ENCODE data around the gene FKBP14.
"Not testable (repeated sequence)": the region's sequence is repeated elsewhere in the genome, so short reads cannot be mapped to it uniquely, and the experiment has no call there.

Gene FKBP14, protein sequence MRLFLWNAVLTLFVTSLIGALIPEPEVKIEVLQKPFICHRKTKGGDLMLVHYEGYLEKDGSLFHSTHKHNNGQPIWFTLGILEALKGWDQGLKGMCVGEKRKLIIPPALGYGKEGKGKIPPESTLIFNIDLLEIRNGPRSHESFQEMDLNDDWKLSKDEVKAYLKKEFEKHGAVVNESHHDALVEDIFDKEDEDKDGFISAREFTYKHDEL

DNA sequence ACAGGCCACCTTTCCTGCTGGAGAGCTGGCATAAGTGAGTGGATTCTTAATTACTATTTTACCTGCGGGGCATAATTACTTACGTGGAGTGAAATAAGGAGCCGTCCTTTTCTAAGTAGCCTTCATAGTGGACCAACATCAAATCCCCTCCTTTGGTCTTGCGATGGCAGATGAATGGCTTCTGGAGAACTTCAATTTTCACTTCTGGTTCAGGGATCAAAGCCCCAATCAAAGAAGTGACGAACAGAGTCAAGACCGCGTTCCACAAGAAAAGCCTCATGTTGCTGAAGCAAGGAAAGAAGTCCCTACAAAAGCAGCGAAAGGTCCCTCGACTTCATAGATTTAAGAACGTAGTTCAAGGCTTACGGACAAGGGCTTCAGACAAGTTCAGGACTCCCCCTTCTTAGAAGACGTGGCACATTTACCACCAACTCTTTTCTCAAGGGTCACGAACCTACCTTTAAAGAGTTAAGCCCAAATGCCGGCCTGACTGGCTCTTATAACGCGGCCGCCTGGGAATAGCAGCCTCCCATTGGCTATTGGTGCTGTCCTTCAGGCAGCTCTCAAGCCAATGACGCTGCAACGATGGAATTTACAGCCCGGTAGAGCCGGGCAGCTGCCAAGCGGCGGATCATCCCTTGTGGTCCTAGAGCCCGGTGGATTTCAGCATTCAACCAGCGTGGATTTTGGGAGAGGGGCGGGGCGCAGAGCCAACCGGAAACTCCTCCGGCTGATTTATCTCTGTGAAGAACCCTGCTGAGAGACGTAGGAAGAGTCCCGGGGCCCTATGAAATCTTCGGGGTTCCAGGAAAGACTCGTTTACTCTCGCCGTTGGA is at the start of gene FKBP14:
TSS of gene FKBP14 (minus strand) at position 474 of the 836 bp plus-strand sequence. CDS start at position 280, 194 bp downstream.
- DNase-seq = peak; percentile 99

DNA sequence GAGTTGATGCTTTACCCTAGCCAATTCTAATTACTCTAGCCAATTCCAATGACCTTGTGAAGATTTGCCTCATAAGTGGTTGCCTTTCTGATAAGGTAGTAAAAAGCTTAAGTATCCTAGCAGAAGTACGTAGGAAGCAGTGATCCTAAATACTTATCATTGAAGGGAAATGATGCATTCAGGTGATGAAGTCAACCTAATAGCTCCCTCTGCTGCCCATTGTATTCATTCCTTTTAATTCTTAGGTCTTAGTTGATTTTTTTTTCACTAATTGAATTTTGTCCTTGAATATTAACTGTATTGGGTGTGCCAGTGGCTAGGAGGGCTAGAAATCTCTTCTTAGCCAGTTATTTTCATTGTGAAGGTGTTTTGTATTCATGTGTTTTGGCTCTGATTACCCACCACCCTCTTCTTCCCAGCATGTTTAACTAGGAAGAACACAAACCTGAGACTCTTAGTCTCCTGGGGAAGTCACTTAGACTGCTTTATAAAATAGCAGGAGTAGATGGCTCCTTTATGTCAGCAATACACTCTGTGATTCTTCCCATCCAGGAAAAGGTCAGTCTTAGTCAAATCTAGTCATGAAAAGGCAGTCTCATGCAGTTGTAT is 48.0 kb upstream of the FKBP14 start:
- DNase-seq = peak; percentile 42

DNA sequence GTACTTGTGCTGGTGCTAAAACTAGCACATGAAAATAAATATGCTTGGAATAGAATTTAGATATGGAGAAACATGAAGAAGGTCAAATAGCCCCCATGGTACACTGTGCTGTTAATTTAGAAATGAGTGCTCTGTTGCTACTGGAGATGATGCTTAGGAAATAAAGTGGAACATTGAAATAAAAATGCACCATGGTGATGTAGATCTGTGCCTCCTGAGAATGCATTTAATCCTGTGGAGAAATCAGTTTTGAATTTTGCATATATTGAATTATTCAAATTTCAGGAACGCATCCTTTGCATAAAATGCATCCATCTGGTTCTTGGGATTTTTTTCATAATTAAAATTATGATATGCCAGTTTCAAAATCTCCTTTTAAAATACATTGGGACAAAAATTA is 46.2 kb upstream of the FKBP14 start:
- no peak for DNase-seq

DNA sequence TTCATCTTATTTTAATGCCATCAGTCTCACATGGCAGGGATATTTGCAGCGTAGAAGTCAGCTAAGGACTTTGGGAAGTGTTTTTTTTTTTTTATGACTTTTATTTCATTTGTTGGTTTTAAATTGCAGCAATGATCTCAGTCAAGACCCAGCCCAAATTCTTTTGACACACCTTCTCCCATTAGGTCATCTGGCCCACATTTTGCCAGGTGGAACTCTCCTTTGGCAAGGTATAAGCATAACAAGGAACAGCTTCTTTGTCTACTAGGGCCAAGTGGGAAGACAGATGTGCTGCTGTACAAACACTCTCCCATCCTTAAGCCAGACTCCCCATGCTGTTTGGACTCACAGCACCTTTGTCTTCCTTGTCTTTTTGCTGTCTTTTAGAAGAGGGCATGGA is 43.5 kb upstream of the FKBP14 start:
- DNase-seq = no peak

DNA sequence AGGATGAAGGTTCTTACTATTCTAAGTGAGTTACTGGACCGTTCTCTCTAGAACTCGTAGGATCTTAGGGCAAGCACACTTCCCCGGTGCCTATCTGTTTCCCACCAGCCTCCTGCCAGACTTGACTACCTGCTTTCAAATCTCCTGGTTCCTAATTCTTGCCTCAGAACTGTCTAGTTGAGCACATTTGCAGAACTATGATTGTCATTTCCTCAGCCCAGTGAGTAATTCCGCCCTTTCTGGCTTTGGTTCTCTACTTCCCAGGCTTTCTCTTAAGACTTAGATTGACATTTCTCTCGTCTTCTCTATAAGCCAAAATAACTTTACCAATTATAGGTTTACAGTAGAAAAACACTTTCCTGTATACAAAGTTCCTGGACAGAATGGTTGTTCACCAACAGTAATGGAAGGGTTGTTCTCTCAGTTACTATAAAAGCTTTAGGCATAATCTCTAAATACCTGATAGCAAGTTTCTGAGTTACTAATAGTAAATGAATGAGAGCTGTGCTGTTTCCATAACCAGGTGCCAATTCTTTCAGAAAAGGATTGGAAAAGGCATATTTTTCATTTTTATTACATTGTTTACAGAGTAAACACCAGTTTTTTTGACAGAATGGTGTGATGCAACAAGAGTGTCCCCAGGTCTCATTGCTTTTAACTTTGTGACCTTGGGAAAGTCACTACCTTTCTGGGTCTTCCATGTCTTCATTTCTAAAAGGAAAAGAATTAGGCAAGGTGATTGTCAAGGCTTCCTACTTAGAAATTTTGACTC is 42.8 kb upstream of the FKBP14 start:
- no peak for DNase-seq

DNA sequence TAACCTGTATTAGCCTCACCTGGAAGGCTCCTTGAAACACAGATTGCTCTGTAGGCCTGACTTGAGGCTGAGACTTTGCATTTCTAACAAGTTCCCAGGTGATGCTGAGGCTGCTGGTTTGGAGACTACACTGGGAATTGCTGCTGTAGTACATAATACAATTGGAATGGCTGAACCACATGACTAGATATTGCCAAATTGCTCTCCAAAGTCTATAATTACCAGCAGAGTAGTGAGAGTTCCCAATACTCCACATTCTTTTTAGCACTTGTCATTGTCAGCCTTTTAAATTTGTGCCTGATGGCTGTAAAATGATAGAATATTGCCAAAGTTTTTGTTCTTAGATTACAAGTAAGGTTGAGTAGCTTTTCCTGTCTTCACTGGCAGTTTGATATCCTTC is 41.6 kb upstream of the FKBP14 start:
- DNase-seq = no peak

DNA sequence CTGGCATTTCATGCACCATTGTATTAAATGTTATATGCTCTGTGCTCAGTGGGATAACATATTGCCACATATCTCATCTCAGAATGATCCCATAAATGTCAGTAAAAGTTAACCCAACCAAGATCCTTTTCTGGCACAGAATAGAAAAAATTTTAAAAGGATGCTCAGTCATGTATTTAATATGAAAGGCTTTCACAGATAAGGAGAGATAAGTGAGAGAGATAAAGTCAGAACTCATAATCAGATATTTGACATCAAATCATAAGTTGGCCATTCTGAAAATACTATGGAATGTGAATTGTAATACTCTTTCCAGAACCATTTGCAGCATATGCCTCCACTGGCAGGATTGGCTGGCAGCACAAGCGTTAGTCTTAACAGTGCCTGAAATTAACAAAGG is 40.2 kb upstream of the FKBP14 start:
- no peak for DNase-seq

DNA sequence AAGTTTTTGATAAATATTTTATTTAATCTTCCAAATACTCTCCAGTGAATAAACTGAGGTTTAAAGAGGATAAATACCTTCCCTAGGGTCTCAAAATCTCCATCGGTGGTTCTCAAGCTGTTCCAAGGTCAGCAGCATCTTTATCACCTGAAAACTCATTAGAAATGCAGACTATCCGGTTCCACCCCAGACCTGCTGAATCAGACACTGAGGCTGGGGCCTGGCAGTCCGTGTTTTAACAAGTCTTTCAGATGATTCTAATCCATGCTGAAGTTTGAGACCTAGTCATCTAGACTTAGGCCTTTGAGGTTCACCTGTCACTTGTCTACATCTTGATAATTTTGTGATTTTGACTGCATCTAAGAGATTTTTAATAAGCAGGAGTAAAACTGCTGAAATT is 39.2 kb upstream of the FKBP14 start:
- DNase-seq = no peak

DNA sequence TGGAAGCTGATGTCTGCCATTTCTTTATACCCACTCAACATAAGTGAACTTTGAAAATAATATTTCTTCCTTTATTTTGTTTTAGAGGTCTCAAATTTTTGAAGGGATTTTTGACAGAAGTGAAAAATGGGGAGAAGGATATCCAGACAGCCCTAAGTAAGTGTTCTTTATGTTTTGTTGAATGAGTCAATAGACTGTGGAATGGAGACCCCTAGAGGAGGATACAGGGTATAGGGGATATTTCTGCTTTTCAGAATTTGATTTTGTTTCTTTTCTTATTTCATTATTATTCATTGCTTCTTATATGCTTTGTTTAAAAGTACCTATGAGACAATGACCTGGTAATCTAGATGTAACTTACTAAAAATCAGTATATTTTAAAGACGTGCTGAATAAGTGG is 36.1 kb upstream of the FKBP14 start:
- no peak for DNase-seq

DNA sequence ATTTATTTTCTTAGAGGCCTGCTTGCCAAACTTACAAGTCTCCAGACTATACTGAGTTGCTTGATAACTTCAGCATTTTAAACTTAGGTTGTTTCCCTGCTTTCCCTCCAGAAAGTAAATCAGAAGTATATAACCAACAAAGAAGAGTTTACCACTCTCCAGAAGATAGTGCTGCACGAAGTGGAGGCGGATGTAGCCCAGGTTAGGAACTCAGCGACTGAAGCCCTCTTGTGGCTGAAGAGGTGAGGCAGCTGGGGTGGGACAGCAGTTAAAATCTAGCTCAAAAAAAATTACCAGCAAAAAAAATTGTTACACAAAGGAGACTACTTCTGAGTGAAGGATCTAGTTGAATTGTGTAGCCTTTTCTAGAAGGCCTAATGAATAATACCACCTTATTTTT is 35.3 kb upstream of the FKBP14 start:
- not testable (repeated sequence) for DNase-seq

DNA sequence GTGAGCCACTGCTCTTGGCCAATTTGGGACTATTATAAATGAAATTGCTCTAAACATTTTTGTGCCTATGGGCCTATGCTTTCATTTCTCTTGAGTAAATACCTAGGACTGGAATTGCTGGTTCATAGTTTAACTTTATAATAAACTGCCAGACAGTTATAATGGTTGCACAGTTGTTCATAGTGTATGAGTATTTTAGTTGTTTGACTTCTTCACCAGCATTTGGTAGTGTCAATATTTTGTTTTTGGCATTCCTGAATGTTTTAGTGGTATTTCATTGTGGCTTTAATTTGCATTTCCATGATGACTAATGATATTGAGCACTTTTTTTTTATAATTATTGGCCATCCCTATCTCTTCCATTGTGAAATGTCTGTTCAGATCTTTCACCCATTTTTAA is 31.2 kb upstream of the FKBP14 start:
- no peak for DNase-seq

DNA sequence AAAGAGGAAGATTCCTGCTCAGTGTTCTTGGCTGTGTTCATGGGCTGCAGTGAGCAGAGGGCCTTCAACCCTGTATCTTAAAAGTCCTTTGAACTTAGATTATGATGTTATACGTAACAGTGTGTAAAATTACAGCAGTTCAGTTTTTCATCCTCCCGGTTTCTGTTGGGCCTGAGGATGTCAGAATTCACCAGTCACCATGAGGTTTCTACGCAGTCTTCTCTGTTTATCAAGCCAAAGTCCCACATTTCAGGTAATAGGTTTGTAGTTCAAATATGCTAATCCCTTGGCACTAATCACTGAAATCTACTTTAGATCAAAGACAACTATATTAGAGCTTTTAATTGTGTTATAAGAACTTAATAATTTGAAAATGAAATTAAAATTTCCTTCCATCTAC is 26.6 kb upstream of the FKBP14 start:
- DNase-seq = no peak

DNA sequence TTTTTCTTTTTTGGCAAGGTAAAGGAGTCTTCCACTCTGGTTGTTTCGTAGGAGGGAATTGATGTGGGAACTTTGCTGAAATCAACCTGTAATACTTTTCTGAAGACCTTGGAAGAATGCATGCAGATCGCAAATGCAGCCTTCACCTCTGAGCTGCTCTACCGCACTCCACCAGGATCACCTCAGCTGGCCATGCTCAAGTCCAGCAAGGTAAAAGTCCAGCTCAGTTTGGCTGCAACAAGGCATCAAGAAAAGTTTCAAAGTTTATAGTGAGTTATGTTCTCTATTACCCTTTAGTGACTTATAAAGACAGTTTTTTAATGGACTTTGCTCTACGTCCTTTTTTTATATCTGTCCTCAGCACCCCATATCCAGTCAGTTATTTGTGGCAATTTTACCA is 22.7 kb upstream of the FKBP14 start:
- no peak for DNase-seq

DNA sequence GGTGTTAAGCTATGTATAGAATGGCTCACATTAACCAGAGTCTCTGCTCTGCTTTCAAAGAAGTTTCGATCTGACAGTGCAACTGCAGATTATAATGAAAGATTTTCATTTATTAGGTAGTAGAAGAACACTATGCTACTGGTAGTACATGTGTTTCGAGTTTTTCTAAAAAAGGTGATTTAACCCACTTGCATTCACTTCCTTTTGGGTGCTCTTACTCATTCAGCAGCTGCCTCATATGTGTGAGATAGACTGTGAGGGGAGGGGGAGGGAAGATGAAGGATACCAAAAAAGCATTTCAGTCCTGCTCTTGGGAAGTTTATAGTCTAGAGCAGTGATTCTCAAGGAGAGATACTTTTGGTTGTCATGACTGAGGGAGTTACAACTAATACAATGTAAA is 22.1 kb upstream of the FKBP14 start:
- no peak for DNase-seq

DNA sequence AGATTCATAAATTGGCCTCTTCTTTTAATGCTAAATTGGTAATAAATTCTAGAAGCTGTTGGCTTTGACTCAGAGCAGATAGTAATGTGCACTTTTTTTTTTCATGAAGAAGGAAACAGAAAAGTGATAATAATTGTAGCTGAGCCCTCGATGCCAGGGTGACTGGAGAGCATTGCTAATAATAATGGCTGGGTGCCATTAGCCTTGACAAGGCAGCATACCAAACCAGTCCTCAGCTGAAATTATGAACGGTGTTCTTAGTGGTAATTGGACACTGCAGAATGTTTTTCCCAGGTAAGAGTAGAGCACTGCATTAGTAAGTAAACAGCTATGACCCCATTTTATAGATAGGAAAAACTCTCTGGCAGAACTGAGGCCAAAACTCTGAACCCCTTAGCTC is 20.6 kb upstream of the FKBP14 start:
- DNase-seq = no peak

DNA sequence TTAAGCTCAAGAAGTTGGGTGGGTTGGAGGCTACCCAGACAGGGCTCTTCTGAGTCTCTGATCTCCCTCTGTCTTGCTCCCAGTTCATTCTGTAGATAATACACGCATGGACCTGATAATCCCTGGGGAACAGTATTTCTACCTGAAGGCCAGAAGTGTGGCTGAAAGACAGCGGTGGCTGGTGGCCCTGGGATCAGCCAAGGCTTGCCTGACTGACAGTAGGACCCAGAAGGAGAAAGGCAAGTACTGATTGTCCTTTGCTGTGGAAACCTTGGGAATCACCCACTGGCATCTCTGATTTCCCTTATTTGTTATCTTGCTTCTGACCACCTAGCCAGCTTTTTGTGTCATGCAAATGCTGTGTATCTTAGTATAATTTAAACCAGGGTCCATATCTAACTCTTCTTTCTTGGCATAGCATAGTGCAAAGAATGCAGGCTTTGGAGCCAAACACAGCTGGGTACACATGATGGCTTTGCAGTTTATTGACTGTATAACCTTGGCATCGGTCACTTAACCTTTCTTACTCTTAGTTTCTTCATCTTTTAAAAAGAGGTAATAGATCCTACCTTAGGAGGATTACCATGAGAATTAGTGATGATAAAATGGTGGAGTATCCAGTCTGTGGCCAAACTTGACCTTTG is 19.7 kb upstream of the FKBP14 start:
- no peak for DNase-seq

DNA sequence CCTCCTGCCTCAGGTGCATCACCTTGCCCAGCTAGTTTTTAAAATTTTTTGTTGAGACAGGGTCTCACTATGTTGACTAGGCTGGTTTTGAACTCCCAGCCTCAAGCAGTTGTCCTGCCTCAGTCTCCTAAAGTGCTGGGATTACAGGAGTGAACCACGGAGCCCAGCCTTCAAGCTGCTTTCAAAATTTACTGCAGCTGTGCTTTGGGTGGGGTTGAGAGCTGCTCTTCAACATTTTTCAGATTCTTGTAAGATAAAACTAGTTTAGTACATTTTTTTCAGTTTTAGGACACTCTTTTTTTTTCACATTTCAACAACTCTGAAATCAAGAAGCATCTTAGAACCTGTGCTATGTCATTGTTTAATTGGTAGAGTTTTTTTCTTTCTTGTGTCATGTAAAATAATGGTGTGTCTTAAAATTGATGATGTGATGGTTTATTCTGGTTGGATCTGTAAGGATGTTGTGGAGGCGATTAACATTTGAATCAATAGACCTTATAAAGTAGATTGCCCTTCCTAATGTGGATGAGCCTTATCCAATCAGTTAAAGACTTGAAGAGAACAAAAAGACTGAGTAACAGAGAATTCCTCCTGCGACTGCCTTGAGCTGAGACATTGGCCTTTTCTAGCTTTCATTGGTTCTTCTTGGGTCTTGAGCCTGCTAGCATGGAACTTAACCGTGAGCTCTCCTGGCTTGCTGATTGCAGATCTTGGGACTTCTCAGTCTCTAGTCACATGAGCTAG is 15.2 kb upstream of the FKBP14 start:
- DNase-seq = no peak

DNA sequence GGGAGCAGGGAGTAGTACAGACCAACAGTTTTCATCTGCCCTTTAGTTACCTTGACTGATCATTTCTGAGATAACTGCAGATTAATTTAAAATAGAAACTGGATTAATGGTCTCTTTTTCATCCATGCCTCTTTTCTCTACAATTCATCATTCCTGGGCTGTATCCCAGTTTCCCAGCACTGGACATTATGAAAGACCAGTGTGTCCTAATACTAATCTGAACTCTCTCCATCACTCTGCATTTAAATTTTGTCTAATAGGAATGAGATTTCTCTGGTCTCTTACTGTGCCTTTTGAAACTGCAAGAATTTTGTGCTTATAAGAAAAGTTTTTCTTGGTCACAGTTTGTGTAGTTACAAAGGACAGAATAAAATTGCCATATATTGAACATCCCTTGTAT is 14.4 kb upstream of the FKBP14 start:
- no peak for DNase-seq

DNA sequence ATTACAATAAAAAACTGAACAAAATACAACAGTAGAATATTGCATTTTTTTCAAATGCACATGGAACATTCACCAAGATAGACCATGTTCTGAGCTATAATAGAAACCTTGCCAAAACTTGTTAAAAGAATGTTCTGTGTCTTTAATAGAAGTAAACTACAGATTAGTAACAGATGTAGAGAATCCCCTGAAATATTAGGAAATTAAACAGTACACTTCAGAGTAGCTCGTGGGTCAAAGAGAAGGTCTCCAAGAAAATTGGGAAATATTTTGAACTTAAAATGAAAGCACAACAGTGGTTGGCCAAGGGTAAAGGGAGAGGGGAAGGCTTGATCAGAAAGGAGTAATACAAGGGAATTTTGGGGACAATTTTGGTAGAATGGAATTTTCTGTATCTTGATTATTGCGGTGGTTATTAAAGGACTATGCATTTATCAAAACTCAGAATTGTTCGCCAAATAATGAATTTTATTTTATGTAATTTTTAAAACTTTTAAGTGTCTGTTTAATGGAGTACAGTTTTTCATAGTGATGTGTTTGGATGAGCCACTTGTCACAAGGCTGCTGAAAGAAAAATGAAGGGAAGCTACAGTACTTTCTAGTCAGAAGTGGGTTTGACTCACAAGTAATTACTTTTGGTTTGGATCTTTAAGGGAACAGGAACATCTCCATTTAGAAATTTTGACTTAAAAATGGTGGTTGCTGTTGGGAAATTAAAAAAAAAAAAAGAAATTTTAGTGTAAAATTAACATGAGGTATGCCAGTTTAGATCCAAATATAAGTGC is 11.9 kb upstream of the FKBP14 start:
- no peak for DNase-seq

DNA sequence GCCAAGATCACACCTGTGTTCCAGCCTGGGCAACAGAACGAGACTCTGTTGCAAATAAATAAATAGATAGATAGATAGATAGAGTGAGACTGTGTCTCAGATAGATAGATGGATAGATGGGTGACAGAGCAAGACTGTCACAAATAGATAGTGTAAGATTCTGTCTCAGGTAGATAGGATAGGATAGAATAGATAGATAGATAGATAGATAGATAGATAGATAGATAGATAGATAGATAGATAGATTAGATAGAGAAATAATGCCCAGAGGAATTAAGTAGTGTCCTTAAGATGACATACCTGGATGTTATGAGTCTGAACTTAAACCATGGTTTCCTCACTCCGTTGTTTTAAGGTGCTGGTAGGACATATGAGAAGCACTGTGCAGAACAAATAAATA is 9.7 kb upstream of the FKBP14 start:
- DNase-seq = no peak

DNA sequence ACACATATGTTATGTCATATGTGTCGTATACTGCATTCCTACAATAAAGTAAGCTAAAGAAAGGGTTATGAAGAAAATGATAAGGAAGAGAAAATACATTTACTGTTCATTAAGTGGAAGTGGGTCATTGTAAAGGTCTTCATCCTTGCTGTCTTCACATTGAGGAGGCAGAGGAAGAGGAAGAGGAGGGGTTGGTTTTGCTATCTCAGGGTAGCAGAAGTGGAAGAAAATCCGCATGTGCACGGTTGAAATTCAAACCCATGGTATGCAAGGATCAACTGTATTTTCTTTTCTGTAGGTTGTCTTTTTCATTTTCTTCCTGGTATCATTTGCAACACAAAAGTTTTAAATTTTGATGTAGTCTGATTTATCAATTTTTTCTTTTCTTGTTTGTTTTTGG is 8.0 kb upstream of the FKBP14 start:
- DNase-seq = no peak

Data from DMS153 (cell line).